Mucosa of descending colon (tissue), 3 donors: Measurements from ENCODE around the gene CDCA7. TPM values are rescaled to one million over a fixed set of nuclear protein-coding genes. Genes with fewer than 3 reads are reported as not detected.
"Not testable (repeated sequence)": the region's sequence is repeated elsewhere in the genome, so short reads cannot be mapped to it uniquely, and the experiment has no call there.

Source experiments
- ATAC-seq: fragments of 200-7000 bp; cut with Tn5 transposase; one replicate; pipeline ENCODE4 v1.9.1; 2020; ENCODE audit warnings: mild to moderate bottlenecking, moderate library complexity
- DNase-seq, 3 donors: peaks; one replicate each; pipeline ENCODE4 v3.0.0-alpha.2; 2020
- H3K36me3 ChIP-seq: fragments of 200-600 bp; one replicate; pipeline ENCODE4 v1.8.0; 2021; ENCODE audit warnings: low read depth, mild to moderate bottlenecking
- H3K4me1 ChIP-seq: fragments of 200-600 bp; one replicate; pipeline ENCODE4 v1.8.0; 2021; ENCODE audit warnings: low read depth, mild to moderate bottlenecking
- H3K4me3 ChIP-seq: fragments of 200-600 bp; one replicate; pipeline ENCODE4 v1.8.0; 2021; ENCODE audit warnings: mild to moderate bottlenecking
- H3K9me3 ChIP-seq: fragments of 200-600 bp; one replicate; pipeline ENCODE4 v1.8.0; 2021; ENCODE audit warnings: mild to moderate bottlenecking
- intact Hi-C, 2 donors: fragments of 100-400 bp; cut with DNase I in 1 of 2; cut with micrococcal nuclease in 1 of 2; formaldehyde crosslinking; loops; one replicate each; pipeline versions ENCODE4 v1.11.0 to v1.11.1; 2022; cut with DNase I, micrococcal nuclease
- total RNA-seq, 3 donors: library from RNA; stranded (reverse); fragmentation: NEBNext Ultra II Directional in 2 of 3; extraction: Animal tissue kit (Norgen Biotek cat#: 25700) in 2 of 3; gene quantifications; one replicate each; pipeline versions ENCODE4 v1.2.1 to v1.2.4, GENCODE V29; 2021 to 2023
- TF ChIP-seq, protein P1 (sequence below): fragments of 200-600 bp; IDR thresholded peaks from one replicate; pipeline ENCODE4 v1.8.0; 2022; ENCODE audit warnings: antibody characterized with exemption, mild to moderate bottlenecking
- donor health status: DM: no; HTN: no; CAD: no; lungs with moderate emphysema.
- donor health status: DM: no; HTN: no; CAD: no.
- donor health status: DM: no; HTN: yes; CAD: no.

Gene CDCA7
- total RNA-seq, 3 donors from 2014 or later = 9.3 to 43.6 (median 23.0) TPM

DNA sequence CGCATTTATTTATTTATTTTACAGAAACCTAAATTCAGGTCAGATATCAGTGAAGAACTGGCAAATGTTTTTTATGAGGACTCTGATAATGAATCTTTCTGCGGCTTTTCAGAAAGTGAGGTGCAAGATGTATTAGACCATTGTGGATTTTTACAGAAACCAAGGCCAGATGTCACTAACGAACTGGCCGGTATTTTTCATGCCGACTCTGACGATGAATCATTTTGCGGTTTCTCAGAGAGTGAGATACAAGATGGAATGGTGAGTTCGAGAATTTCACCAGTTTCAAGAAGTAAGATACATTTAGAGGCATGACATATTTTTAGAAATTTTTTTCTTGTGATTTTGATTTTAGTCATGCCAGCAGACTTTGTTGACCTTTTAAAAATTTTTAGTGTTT, 4.6 kb downstream of the CDCA7 start:
- TF ChIP-seq, protein P1, sequence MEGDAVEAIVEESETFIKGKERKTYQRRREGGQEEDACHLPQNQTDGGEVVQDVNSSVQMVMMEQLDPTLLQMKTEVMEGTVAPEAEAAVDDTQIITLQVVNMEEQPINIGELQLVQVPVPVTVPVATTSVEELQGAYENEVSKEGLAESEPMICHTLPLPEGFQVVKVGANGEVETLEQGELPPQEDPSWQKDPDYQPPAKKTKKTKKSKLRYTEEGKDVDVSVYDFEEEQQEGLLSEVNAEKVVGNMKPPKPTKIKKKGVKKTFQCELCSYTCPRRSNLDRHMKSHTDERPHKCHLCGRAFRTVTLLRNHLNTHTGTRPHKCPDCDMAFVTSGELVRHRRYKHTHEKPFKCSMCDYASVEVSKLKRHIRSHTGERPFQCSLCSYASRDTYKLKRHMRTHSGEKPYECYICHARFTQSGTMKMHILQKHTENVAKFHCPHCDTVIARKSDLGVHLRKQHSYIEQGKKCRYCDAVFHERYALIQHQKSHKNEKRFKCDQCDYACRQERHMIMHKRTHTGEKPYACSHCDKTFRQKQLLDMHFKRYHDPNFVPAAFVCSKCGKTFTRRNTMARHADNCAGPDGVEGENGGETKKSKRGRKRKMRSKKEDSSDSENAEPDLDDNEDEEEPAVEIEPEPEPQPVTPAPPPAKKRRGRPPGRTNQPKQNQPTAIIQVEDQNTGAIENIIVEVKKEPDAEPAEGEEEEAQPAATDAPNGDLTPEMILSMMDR = no peak
- Histone ChIP-seq H3K9me3 (no peaks in the 10 kb centered on the region), H3K4me3 (no peak overlapping the region), H3K4me1 (peaks cover 3% of the 10 kb centered on the region), H3K36me3 (no peaks in the 10 kb centered on the region)
- no peak for ATAC-seq
- DNase-seq = no peak
- intact Hi-C loops = no loop called here

DNA sequence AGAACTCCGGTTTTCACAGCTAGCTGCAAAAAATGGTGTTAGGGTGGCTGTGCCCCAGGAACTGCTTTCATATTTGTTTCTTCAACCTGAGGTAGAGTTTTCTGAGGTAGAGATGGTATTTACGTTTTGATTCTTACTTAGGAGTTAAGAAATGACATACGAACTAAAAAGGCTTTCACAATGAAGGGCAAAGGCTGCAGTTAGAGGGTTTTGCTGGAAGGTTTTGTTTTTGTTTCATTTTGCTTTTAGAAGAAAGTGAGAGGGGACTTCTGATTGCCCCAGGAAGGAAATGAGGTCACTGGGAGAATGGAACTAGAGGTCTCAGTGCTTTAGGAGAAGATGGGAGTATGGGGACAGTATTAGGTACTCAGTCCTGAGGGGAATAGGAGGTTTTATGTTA, 15.5 kb downstream of the CDCA7 start:
- TF ChIP-seq, protein P1 = no peak
- DNase-seq = no peak
- Histone ChIP-seq H3K4me1 (no peaks in the 10 kb centered on the region), H3K4me3 (no peak overlapping the region), H3K9me3 (no peaks in the 10 kb centered on the region), H3K36me3 (no peaks in the 10 kb centered on the region)
- ATAC-seq = no peak
- intact Hi-C loops = no loop called here

DNA sequence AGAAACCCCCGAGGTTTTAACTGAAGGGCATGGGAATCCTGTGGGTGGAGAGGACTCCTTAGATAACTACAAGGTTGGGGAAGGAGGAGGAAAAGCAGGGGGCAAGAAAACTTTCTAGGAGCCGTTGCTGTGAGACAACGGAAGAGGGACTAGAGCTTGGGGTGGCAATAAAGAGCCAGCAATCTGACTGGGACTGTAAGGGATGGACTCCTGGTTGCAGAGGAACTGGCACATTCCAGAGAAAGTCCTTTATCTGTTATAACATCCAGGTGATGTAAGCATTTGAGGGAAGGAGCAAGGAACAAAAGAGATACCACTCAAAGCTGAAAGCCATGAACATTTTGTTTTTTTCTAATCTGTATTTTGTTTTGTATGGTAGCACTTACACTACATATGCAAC, 16.4 kb downstream of the CDCA7 start:
- H3K4me3 ChIP-seq = no peak overlapping the region
- ATAC-seq (no peak), DNase-seq (no peak)
- no peaks in the 10 kb centered on the region for H3K36me3 ChIP-seq
- TF ChIP-seq, protein P1 = no peak
- H3K4me1 ChIP-seq = no peaks in the 10 kb centered on the region
- intact Hi-C loops = no loop called here
- H3K9me3 ChIP-seq = no peaks in the 10 kb centered on the region

DNA sequence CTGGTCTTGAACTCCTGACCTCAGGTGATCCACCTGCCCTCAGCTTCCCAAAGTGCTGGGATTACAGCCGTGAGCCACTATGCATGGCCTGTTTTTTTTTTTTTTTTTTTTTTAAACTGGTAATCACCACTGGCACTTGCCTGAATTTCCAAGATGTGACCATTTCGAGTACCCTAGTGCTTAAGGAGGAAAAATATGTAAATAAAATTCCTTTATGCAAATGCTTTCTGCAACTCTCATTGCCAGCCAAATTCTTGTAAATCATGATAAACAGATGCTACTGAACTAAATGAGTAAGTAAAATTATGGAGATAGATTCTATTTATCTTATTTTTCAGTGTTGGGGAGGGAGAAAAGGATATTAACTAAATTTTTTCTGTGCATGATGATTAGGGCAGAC, 18.6 kb downstream of the CDCA7 start:
- no peak for DNase-seq
- Histone ChIP-seq H3K4me1 (no peaks in the 10 kb centered on the region), H3K9me3 (no peaks in the 10 kb centered on the region), H3K4me3 (no peak overlapping the region), H3K36me3 (no peaks in the 10 kb centered on the region)
- ATAC-seq = no peak
- TF ChIP-seq, protein P1 = no peak
- intact Hi-C loops = no loop called here

DNA sequence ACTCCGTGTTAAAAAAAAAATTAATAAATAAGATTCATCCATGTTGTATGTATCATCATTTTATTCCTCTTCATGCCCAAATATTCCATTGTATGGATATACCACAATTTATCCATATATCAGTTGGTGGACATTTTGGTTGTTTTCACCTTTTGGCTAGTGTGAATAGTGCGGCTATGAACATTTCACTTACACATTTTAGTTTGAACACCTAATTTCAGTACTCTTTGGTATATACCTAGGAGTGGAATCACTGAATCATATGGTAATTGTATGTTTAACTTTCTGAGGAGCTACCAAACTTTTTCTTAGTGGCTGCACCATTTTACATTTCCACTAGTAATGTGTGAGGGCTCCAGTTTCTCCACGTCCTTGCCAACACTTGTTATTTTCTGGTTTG, 20.0 kb downstream of the CDCA7 start:
- Histone ChIP-seq H3K4me3 (no peak overlapping the region), H3K9me3 (no peaks in the 10 kb centered on the region), H3K4me1 (no peaks in the 10 kb centered on the region), H3K36me3 (no peaks in the 10 kb centered on the region)
- TF ChIP-seq, protein P1 = no peak
- ATAC-seq = no peak
- DNase-seq = no peak
- intact Hi-C loops = no loop called here

DNA sequence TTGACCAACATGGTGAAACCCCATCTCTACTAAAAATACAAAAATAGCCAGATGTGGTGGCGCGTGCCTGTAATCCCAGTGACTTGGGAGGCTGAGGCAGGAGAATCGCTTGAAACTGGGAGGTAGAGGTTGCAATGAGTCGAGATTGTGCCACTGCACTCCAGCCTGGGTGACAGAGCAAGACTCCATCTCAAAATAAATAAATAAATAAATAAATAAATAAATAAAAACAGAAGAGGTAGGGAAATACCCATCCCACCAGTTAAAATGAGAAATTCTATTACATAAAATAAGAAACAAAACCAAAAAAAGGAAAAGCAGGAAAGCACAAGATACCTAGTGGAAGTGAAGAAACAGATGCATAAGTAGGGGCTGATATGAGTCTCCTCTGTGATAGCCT, 30.9 kb downstream of the CDCA7 start:
- H3K9me3 ChIP-seq, H3K4me1 ChIP-seq, H3K36me3 ChIP-seq, ATAC-seq, DNase-seq, intact Hi-C loops, H3K4me3 ChIP-seq: not testable (repeated sequence)
